Ovary (tissue), 9 donors: ENCODE measurements around the gene SDF2. TPM values are rescaled to one million over a fixed set of nuclear protein-coding genes. Genes with fewer than 3 reads are reported as not detected.

Experiments used
- DNase-seq, 5 donors: peaks; one replicate each; pipeline ENCODE4 v3.0.0-alpha.2; 2019 to 2020
- H3K27ac ChIP-seq, 2 donors: fragments of 200-600 bp; one replicate each; pipeline versions ENCODE4 v1.5.1 to v1.8.0; 2019 to 2022
- H3K27me3 ChIP-seq: fragments of 200-600 bp; one replicate; pipeline ENCODE4 v1.8.0; 2022
- H3K36me3 ChIP-seq: fragments of 200-600 bp; sonication (generic); one replicate; pipeline ENCODE4 v1.5.1; 2019
- H3K4me1 ChIP-seq: one replicate; pipeline ENCODE4 v1.8.1; 2013; ENCODE audit warnings: mild to moderate bottlenecking, moderate library complexity; ENCODE audit not compliant: insufficient read depth
- H3K4me3 ChIP-seq: fragments of 200-600 bp; sonication (generic); one replicate; pipeline ENCODE4 v1.5.1; 2017
- H3K9me3 ChIP-seq, 2 donors: fragments of 200-600 bp in 1 of 2; sonication (generic) in 1 of 2; one replicate each; pipeline versions ENCODE4 v1.5.1 to v1.8.1; 2013 to 2019; ENCODE audit warnings: mild to moderate bottlenecking in 1 of 2, moderate library complexity in 1 of 2
- EP300 ChIP-seq: sonication (generic); formaldehyde crosslinking; IDR thresholded peaks from one replicate; pipeline ENCODE4 v1.6.1; 2017; ENCODE audit warnings: antibody characterized with exemption
- POLR2A ChIP-seq: fragments of 450-650 bp; IDR thresholded peaks from one replicate; pipeline ENCODE4 v1.6.1; 2017; ENCODE audit warnings: antibody characterized with exemption, mild to moderate bottlenecking, moderate library complexity
- WGBS, 3 donors: extraction: QIAGEN DNeasy Blood & Tissue Kit in 1 of 3; methylation state at CpG; one replicate each; pipeline versions ENCODE4 v1.1.5 to v1.1.7; 2013 to 2017; 5-methylcytosine and 5-hydroxymethylcytosine counted together
- intact Hi-C, 4 donors: fragments of 100-400 bp; cut with DNase I; formaldehyde crosslinking; loops; one replicate each; pipeline versions ENCODE4 v1.11.0 to v1.15.1; 2022 to 2023
- polyA plus RNA-seq, 2 donors: library from polyadenylated mRNA; stranded (reverse); fragments of 200-250 nt in 1 of 2; fragments of 350-450 nt in 1 of 2; fragmentation: Illumina TruSeq in 1 of 2; extraction: RNeasy Lipid Tissue Mini Kit (QIAGEN cat#74804) in 1 of 2; gene quantifications; one replicate each; pipeline ENCODE4 v1.2.3, GENCODE V29; 2013 to 2014
- total RNA-seq, 7 donors: library from RNA; depleted of rRNA in 2 of 7; stranded (reverse); fragments of >200 nt in 2 of 7; fragmentation: NEBNext Ultra II Directional in 3 of 7; extraction: Animal tissue kit (Norgen Biotek cat#: 25700) in 3 of 7; gene quantifications; one replicate each; pipeline versions ENCODE4 v1.1.0 to v1.2.4, GENCODE V29; 2016 to 2023
- TF ChIP-seq, protein P1 (sequence below), 3 donors: fragments of 450-650 bp in 2 of 3; fragments of 200-600 bp in 1 of 3; IDR thresholded peaks; one replicate each; pipeline versions ENCODE4 v1.5.1 to v1.8.0; 2016 to 2022; ENCODE audit warnings: antibody characterized with exemption in 3 of 3, mild to moderate bottlenecking in 1 of 3
- donor health status: DM: no; HTN: no; CAD: no; lungs with moderate emphysema.
- donor health status: DM: no; HTN: no; CAD: no.
- donor health status: Bipolar disorder and iron deficiency.
- donor health status: DM: yes; HTN: yes; CAD: no.
- donor health status: DM: no; HTN: no; CAD: no.
- donor health status: DM: yes; HTN: yes; CAD: no.

The SDF2 gene
- total and polyA plus RNA-seq, 9 donors, result 33.9 to 118 (median 46.8) TPM

DNA sequence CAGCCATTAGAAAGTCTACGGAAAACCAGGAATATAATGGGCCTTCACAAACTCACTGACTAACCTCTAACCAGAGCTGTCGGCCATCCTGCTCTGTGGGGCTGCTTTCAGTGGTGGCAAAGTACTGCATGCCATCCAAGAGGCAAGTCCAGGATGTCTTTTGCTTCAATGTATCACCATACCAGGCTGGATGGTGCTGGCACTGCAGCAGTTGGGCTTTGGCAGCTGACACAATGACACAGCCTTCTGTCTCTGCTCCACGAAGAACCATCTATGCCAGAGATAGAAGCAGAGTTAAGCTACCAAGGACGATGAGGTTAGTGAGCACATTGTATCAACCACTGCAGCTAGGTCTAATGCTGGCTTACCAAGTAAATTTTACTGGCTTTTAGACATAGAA, 38.0 kb downstream of the SDF2 start:
- Histone ChIP-seq H3K4me3 (no peak overlapping the region), H3K9me3 (no peaks in the 10 kb centered on the region), H3K27me3 (no peaks in the 10 kb centered on the region), H3K27ac (no peak overlapping the region), H3K36me3 (no peaks in the 10 kb centered on the region), H3K4me1 (no peaks in the 10 kb centered on the region)
- intact Hi-C loops, result no loop called here
- 86 to 91% (median 89%) methylated on average over 4 of the region's 4 CpGs for WGBS, 3 donors
- TF ChIP-seq EP300 (no peak), POLR2A (no peak)
- TF ChIP-seq, protein P1, sequence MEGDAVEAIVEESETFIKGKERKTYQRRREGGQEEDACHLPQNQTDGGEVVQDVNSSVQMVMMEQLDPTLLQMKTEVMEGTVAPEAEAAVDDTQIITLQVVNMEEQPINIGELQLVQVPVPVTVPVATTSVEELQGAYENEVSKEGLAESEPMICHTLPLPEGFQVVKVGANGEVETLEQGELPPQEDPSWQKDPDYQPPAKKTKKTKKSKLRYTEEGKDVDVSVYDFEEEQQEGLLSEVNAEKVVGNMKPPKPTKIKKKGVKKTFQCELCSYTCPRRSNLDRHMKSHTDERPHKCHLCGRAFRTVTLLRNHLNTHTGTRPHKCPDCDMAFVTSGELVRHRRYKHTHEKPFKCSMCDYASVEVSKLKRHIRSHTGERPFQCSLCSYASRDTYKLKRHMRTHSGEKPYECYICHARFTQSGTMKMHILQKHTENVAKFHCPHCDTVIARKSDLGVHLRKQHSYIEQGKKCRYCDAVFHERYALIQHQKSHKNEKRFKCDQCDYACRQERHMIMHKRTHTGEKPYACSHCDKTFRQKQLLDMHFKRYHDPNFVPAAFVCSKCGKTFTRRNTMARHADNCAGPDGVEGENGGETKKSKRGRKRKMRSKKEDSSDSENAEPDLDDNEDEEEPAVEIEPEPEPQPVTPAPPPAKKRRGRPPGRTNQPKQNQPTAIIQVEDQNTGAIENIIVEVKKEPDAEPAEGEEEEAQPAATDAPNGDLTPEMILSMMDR (IDR thresholded peaks at IDR 0.05), result no peak
- DNase-seq, result no peak

DNA sequence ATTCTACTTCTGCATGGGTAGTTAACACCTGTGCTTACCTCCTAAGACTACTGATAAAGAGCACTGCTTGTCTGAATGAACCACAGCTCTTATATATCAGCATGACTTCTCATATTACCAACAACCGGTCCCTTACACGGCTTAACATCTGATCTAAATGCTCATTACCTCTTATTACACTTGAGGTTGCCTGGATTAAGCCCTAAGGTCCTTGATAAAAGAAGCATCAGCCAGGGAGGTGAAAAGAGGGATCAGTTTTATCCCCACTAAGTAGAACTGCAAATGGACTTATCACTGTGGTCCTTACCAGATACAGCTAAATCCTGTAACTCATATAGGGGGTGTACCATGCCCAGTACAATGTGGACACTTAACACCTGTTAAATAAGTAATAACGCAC, 39.5 kb downstream of the SDF2 start:
- H3K36me3 ChIP-seq, result no peaks in the 10 kb centered on the region
- intact Hi-C loops, result no loop called here
- no peaks in the 10 kb centered on the region for H3K27me3 ChIP-seq
- TF ChIP-seq, protein P1 (IDR thresholded peaks at IDR 0.05), result no peak
- no peak for TF ChIP-seq EP300
- TF ChIP-seq POLR2A, result no peak
- WGBS, 3 donors, result 88 to 97% (median 92%) methylated on average over 3 of the region's 3 CpGs
- no peak overlapping the region for H3K27ac ChIP-seq
- no peaks in the 10 kb centered on the region for H3K4me1 ChIP-seq
- DNase-seq, result no peak
- H3K4me3 ChIP-seq, result no peak overlapping the region
- no peaks in the 10 kb centered on the region for H3K9me3 ChIP-seq

DNA sequence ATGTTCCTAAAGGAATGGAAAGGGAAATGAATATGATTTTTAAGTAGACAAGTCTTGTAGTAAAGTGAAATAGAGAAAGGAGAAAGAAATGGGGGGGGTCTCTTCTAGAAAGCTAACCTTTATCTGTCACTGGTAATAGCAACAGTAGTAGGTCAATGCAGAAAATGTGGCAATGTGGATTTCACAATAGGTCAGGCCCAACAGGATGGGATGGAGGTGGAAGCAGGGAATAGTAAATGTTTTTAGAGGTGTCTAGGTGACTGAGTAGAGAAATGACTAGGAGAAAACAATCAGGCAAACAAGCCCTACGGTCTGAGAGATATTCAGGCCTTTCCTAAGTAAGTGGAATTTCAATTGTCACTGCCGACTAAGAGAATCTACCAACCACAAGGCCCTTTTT, 41.7 kb downstream of the SDF2 start:
- Histone ChIP-seq H3K4me3 (no peak overlapping the region), H3K36me3 (no peaks in the 10 kb centered on the region), H3K27me3 (no peaks in the 10 kb centered on the region), H3K9me3 (no peaks in the 10 kb centered on the region), H3K4me1 (no peaks in the 10 kb centered on the region), H3K27ac (no peak overlapping the region)
- intact Hi-C loops, result no loop called here
- TF ChIP-seq, protein P1 (IDR thresholded peaks at IDR 0.05), result no peak
- TF ChIP-seq POLR2A (no peak), EP300 (no peak)
- no peak for DNase-seq
- 63 to 75% (median 69%) methylated on average over 2 of the region's 2 CpGs for WGBS, 3 donors

DNA sequence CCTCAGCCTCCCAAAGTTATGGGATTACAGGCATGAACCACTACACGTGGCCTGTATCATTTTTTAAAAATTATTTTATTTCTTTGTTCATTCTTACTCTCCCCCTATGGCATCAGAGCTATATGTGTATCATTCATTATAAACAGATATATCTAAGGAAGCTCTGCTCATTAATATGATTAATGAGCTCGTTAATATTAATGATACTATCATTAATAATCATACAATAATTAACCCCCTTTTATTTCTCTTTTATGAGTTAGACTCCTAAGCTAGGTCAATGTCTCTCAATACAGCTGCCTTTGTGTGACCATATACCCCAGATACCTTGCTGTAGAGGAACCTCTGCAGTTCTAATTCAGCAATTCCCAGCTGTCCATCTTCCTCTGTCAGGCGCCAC, 43.2 kb downstream of the SDF2 start:
- intact Hi-C loops, result loop anchor here in 1 of 4 donors (5.0 kb wide), 1 partner anchor 126 kb away; no protein-coding TSS in a partner anchor
- Histone ChIP-seq H3K4me3 (no peak overlapping the region), H3K36me3 (no peaks in the 10 kb centered on the region), H3K4me1 (no peaks in the 10 kb centered on the region), H3K9me3 (no peaks in the 10 kb centered on the region), H3K27ac (no peak overlapping the region), H3K27me3 (no peaks in the 10 kb centered on the region)
- DNase-seq, result no peak
- TF ChIP-seq, protein P1 (IDR thresholded peaks at IDR 0.05), result no peak
- no peak for TF ChIP-seq EP300
- no peak for TF ChIP-seq POLR2A
- WGBS, 3 donors, result 87 to 93% (median 88%) methylated on average over 3 of the region's 3 CpGs
